ENCODE results near the gene PTGIR.

The PTGIR gene

DNA sequence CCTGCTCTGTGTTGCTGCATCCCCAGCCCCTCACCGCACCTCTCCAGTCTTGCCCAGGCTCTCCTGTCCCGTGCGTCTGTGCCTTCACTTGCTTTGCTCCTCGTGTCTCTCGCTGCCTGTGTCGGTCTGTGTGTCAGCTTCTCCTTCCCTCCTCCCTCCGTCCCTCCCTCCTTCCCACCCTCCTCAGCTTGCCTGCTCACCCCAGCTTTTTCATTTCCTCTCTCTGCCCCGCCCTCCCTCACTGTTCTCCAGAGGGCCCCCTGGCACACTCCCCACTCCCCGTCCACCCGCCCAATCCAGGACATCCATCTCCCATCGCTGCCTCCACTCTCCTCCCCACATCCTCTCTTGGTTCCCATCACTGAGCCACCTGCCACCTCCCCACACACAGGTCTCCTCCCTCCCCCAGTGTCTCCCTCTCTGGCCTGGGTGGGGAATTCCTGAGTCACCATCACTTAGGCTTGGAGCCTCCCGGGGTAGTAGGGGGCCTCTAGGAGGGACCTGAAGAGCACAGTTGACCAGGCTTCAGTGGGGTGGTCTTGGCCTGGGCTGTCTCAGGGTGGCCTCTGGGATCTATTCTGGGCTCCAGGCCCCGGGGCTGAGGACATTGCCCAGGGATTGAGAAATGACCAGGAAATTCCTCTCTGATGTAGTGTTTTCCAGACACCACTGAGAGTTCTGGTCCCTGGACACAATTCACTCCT, at the start of gene PTGIR:
Gene PTGIR (minus strand): TSS at position 132 of the 704 bp plus-strand sequence. CDS start 864 bp downstream, outside the sequence.
- peak; percentile 36 for DNase-seq

DNA sequence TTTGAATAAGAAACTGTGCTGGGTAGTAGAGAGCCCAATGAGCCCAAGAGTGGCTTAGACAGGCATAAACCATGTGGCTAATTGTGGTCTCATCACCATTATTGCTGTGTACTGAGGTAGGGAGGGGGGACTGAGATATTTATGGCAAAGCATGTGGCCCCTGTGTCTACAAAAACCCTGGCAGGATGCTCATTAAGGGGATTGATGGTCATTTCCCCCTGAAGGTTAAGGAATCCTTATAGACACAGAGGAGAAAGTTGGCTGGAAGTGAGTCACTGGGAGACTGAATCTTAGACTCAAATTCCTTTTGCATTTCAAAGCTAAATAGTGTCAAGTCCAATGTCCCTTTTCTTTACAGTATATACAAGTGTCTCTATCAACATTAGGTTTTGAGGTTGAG, 45.9 kb upstream of the PTGIR start:
- no peak for DNase-seq

DNA sequence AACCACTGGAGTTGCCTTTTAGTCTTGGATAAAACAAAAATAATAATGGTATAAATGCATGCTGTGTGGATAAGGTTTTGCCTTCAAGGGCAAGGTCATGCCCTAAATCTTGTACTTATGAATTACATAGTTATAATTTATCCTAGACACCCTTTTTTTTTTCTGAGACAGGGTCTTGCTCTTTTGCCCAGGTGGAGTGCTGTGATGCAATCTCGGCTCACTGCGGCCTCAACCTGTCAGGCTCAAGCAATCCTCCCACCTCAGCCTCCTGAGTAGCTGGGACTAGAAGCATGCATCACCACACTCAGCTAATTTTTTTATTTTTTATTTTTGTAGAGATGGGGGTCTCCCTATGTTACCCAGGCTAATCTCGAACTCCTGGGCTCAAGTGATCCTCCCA, 43.8 kb upstream of the PTGIR start:
- DNase-seq = no peak

DNA sequence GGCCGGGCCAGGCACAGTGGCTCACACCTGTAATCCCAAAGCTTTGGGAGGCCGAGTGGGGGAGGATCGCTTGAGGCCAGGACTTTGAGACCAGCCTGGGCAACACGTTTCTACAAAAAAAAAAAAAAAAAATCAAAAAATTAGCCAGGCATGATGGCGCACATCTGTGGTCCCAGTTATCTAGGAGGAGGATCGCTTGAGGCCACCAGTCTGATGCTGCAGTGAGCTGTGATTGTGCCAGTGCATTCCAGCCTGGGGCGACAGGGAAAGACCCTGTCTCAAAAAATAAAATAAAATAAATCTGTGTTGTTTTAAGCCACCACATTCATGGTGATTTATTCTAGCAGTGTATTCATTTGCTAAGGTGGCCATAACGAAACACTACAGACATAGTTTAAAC, 40.2 kb upstream of the PTGIR start:
- no peak for DNase-seq

DNA sequence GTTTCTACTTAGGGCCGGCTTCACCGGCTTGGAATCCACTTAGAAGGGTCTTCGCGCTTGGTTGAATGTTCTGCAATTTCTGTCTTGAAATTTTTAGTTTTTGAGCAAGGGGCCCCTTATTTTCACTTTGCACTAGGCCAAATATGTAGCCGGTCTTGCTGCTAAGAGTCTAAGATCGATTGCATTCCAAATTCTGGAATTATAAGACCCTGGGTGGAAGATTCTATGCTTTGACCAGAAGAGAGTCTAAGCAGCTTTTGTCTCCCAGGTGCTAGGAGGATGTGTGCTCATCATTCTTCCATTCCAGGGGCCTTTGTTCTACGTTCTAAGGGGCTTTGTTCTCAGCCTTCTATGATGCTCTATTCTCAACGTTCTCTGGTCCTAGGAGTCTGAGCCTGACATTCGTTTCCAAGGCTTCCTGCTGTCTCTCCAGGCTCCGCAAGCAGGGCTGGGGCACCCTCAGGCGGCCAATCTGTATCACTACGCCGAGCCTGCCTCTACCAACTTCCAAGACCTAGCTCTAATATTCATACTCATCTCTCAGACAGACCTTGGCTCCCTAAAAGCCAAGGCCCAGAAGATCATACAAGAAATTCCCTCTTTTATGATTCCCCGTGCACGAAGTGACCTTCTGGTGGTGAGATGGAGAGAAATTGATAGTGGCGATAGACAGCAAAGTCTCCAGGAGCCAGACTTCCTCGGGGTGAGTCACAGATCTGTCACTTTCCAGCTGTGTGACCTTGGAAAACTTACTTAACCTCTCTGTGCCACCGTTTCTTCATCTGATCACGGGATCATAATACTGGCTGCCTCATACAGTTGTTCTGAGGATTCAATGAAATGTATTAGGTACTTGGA, 37.1 kb upstream of the PTGIR start:
- peak; percentile 76 for DNase-seq

GRCh38 chr19:46661020-46661731, 36.3 kb upstream of the PTGIR start, which contains the start of gene DACT3:
DACT3 (minus strand) TSS chr19:46661182; CDS start chr19:46661064, 118 bp downstream.
- peak; percentile 99 for DNase-seq

DNA sequence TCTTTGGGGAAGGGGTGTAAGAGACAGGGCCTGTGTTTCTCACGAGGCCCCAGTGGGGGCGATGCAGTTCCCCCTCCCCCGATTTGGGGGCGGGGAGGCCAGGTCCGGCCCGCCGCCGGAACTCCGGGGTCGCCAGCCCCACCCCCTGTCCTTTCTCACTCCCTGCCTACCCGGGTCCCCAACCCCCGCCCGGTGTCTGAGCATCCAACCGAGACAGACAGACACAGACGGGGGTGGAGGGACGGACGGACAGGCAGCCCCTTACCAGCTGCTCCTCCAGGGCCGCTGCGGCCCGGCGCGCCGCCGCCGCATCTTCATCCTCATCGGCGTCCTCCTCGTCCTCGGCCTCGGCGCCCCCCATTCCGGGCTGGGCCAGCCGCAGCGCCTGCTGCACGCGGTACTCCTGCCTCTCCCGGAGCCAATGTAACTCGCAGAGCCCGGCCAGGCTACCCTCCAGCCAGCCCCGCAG, 35.7 kb upstream of the PTGIR start:
- no peak for DNase-seq

- DNase-seq = no peak
Measured at GRCh38 chr19:46660008-46660517, 35.2 kb upstream of the PTGIR start.

- DNase-seq = no peak
Measured at GRCh38 chr19:46659151-46660007, 34.5 kb upstream of the PTGIR start.

GRCh38 chr19:46656541-46656940, 31.7 kb upstream of the PTGIR start:
- no peak for DNase-seq

DNA sequence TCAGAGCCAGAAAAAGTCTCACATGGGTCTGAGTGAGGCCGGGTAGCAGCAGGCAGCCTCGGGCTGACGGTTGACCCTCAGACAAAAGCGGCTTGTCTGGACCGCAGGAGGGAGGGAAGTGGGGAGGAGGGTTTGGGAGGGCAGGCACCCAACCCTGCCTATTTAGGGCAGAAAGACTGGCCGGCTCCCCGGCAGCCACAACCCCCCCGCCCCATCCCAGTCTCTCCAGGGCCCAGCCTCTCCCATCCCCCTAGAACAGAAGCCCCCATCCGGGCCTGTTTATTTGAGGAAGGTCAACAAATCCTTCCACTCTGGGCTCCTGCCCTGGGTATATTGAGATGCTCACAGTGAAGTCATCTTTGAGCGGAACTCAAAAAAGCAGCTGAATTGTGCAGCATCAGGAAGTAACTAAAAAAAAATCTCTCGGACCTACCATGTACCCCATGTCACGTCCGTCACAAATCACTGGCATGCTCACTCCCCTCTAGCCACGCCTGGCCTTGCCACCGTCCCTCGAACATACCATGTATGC, 29.8 kb upstream of the PTGIR start:
- no peak for DNase-seq

DNA sequence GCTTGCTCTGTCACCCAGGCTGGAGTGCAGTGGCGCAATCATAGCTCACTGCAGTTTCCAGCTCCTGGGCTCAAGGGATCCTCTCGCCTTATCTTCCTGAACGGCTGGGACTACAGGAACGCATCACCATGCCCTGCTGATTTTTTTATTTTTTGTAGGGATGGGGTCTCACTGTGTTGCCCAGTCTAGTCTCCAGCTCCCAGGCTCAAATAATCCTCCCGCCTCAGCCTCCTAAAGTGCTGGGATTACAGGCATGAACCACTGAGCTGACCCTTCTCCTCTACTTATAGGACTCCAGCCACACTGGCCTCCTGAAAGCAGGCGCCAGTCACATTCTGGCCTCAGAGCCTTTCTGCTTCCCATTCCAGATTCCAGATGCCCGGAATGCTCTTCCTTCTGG, 25.6 kb upstream of the PTGIR start:
- no peak for DNase-seq

- DNase-seq = no peak
Measured at GRCh38 chr19:46648961-46649960, 24.4 kb upstream of the PTGIR start.

DNA sequence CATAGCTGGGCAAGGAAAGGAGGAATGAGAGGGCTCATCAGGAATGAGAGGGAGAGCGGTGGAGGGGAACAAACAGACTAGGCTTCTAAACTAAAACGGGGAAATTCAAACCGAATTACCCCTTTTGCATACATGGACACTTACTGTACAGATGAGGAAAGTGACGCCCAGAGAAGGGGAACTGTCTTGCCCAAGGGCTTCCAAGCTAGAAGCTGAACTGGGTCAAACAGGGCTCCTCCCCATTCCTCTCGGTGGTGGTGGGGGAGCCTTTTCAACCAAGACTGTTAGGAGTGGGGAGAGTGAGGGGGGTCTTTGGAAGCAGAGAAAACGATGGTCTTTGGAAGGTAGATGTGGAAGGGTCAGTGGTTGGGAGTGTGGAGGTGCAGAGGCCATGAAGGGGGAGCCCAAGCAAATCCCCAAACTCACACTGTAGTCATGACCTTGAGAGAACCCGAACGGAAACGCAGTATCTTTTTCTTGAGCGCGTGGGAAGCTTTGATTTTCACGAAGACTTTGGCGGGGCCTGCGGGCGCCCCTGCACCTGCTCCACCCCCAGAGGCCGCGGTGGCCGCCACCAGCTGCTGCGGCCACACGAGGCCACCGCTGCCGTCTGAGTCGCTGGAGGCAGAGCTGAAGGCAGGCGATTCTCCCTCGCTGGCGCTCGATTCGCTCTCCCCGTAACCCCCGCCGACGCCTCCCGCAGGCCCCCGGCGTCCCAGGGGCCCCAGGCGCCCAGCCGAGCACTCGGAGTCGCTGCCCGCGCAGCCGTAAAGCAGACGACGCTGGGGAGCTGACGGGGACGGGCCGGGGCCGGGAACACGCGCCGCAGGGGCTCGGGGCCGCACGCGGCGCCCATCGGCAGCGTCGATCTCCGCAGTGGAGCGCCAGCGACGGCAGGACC, 23.4 kb upstream of the PTGIR start:
- no peak for DNase-seq

DNA sequence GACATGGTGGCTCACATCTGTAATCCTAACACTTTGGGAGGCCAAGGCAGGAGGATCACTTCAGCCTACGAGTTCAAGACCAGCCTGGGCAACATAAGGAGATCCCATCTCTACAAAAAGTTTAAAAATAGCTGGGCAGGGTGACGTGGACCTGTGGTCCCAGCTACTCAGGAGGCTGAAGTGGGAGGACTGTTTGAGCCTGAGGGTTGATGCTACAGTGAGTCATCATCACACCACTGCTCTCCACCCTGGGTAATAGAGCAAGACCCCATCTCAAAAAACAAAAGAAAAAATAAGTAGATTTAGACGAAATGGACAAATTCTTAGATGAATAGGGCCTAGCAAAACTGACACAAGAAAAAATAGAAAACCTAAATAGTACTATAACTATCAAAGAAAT, 21.5 kb upstream of the PTGIR start:
- no peak for DNase-seq

GRCh38 chr19:46644720-46645119, 19.8 kb upstream of the PTGIR start:
- DNase-seq = no peak

GRCh38 chr19:46640656-46641055, 15.8 kb upstream of the PTGIR start:
- no peak for DNase-seq

DNA sequence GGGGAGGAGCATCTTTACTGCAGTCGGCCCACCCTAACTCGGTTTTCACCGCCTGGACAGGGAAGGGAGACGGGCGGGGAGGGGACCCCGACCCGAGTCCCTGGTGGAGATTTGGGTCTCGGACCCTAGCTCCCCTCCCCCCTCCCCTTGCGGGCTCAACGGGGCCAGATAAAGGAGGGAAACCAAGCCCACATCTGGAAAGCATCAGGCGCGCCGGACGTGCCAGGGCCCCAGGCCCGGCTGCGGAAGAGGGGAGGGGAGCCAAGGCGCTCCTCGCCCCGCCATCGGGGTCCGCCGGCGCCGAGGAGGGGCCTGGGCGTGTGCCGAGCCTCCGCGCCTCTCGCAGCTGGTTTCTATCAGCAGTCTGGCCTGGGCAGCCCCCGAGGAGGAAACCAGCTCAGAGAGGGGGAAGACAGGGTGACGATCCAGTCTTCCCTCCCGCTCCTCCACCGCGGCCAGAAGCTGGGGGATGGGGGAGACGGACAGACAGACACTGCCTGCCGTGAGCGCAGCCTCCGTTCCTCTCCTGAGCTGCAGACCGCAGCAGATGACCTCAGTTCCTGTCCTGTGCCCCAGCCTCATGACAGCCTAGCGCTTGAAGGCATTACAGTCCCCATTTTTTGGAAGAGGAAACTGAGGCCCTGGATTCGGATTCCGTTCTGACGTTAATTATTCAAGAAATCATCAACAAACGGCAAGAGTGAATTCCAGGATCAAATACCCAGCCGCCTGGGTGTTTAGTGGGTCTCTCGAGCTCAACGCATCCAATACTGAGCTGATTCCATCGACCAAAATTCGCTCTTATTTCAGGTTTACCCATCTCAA, 14.7 kb upstream of the PTGIR start:
- no peak for DNase-seq

DNA sequence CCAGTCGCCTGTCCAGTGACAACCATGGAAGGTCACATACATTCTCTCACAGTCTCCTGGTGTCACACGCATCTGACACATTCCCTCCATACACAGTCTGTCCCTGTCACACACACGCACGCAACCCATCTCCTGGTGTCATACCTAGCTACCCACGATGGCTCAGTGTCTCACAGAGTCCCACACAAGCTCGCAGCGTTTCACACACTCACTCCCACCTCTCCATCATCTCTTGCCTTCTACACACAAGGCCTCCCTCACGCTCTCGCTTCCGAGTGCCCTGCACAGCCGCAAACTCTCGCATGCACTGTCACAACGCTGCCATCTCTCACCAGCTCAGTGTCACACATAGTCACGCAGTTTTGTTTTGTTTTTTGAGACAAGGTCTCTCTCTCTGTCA, 12.3 kb upstream of the PTGIR start:
- no peak for DNase-seq
